ENCODE measurements around the gene ATG4B. TPM values are rescaled to one million over a fixed set of nuclear protein-coding genes. Genes with fewer than 3 reads are reported as not detected.

The ATG4B gene
- total RNA-seq, 4 donors from 2014 or later: 50.5 to 173 (median 88.0) TPM

GRCh38 chr2:241617431-241618154 is 19.9 kb upstream of the ATG4B start:
- WGBS: 61% methylated on average over 11 of the region's 15 CpGs
- TF ChIP-seq POLR2AphosphoS5 (IDR thresholded peaks at IDR 0.05): no peak
- no peak for TF ChIP-seq EP300 (IDR thresholded peaks at IDR 0.05)
- no peak for TF ChIP-seq POLR2A (IDR thresholded peaks at IDR 0.05)
- TF ChIP-seq, protein P1, sequence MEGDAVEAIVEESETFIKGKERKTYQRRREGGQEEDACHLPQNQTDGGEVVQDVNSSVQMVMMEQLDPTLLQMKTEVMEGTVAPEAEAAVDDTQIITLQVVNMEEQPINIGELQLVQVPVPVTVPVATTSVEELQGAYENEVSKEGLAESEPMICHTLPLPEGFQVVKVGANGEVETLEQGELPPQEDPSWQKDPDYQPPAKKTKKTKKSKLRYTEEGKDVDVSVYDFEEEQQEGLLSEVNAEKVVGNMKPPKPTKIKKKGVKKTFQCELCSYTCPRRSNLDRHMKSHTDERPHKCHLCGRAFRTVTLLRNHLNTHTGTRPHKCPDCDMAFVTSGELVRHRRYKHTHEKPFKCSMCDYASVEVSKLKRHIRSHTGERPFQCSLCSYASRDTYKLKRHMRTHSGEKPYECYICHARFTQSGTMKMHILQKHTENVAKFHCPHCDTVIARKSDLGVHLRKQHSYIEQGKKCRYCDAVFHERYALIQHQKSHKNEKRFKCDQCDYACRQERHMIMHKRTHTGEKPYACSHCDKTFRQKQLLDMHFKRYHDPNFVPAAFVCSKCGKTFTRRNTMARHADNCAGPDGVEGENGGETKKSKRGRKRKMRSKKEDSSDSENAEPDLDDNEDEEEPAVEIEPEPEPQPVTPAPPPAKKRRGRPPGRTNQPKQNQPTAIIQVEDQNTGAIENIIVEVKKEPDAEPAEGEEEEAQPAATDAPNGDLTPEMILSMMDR (IDR thresholded peaks at IDR 0.05): no peak
- H3K4me3 ChIP-seq: peak overlapping the region; percentile 34
- no peak overlapping the region for H3K27ac ChIP-seq
- H3K9me3 ChIP-seq: no peaks in the 10 kb centered on the region
- peaks cover 17% of the 10 kb centered on the region for H3K4me1 ChIP-seq
- peaks cover 6% of the 10 kb centered on the region for H3K36me3 ChIP-seq
- H3K27me3 ChIP-seq: no peaks in the 10 kb centered on the region
- no peak for DNase-seq (ENCODE audit: low spot score in 2 of 2)

GRCh38 chr2:241618296-241618805 is 19.1 kb upstream of the ATG4B start:
- Histone ChIP-seq H3K4me1 (peaks cover 17% of the 10 kb centered on the region), H3K27ac (no peak overlapping the region), H3K27me3 (no peaks in the 10 kb centered on the region), H3K4me3 (no peak overlapping the region), H3K36me3 (peaks cover 9% of the 10 kb centered on the region), H3K9me3 (no peaks in the 10 kb centered on the region)
- 89% methylated on average over 5 of the region's 5 CpGs for WGBS
- DNase-seq (ENCODE audit: low spot score in 2 of 2): no peak
- TF ChIP-seq, protein P1 (IDR thresholded peaks at IDR 0.05): no peak
- TF ChIP-seq POLR2AphosphoS5 (IDR thresholded peaks at IDR 0.05) (no peak), POLR2A (IDR thresholded peaks at IDR 0.05) (no peak), EP300 (IDR thresholded peaks at IDR 0.05) (no peak)

- no peak for DNase-seq (ENCODE audit: low spot score in 2 of 2)
- H3K9me3 ChIP-seq: no peaks in the 10 kb centered on the region
- no peak overlapping the region for H3K27ac ChIP-seq
- 84% methylated on average over 11 of the region's 11 CpGs for WGBS
- peaks cover 17% of the 10 kb centered on the region for H3K4me1 ChIP-seq
- no peak overlapping the region for H3K4me3 ChIP-seq
- no peak for TF ChIP-seq POLR2AphosphoS5 (IDR thresholded peaks at IDR 0.05)
- TF ChIP-seq EP300 (IDR thresholded peaks at IDR 0.05): no peak
- TF ChIP-seq, protein P1 (IDR thresholded peaks at IDR 0.05): no peak
- no peak for TF ChIP-seq POLR2A (IDR thresholded peaks at IDR 0.05)
- H3K36me3 ChIP-seq: peaks cover 9% of the 10 kb centered on the region
- H3K27me3 ChIP-seq: no peaks in the 10 kb centered on the region
Observed at GRCh38 chr2:241618829-241619228, 18.7 kb upstream of the ATG4B start.

DNA sequence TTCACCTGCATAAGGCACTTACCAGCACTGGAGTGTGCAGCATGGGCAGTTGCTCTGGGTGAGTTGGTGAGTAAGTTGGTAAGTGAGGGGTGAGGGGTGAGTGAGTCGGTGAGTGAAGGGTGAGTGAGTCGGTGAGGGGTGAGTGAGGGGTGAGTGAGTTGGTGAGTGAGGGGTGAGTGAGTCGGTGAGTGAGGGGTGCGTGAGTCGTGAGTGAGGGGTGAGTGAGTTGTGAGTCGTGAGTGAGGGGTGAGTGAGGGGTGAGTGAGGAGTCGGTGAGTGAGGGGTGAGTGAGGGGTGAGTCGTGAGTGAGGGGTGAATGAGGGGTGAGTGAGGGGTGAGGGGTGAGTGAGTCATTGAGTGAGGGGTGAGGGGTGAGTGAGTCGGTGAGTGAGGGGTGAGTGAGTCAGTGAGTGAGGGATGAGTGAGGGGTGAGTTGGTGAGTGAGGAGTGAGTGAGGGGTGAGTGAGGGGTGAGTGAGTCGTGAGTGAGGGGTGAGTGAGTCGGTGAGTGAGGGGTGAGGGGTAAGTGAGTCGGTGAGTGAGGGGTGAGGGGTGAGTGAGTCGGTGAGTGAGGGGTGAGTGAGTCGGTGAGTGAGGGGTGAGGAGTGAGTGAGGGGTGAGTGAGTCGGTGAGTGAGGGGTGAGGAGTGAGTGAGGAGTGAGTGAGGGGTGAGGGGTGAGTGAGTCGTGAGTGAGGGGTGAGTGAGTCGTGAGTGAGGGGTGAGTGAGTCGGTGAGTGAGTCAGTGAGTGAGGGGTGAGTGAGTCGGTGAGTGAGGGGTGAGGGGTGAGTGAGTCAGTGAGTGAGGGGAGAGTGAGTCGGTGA is 17.7 kb upstream of the ATG4B start:
- Histone ChIP-seq H3K36me3 (peaks cover 9% of the 10 kb centered on the region), H3K4me1 (peaks cover 17% of the 10 kb centered on the region), H3K4me3 (no peak overlapping the region), H3K27ac (no peak overlapping the region), H3K27me3 (no peaks in the 10 kb centered on the region), H3K9me3 (no peaks in the 10 kb centered on the region)
- WGBS: 93% methylated on average over 20 of the region's 20 CpGs
- TF ChIP-seq, protein P1 (IDR thresholded peaks at IDR 0.05): no peak
- TF ChIP-seq POLR2AphosphoS5 (IDR thresholded peaks at IDR 0.05) (no peak), EP300 (IDR thresholded peaks at IDR 0.05) (no peak), POLR2A (IDR thresholded peaks at IDR 0.05) (no peak)
- no peak for DNase-seq (ENCODE audit: low spot score in 2 of 2)

DNA sequence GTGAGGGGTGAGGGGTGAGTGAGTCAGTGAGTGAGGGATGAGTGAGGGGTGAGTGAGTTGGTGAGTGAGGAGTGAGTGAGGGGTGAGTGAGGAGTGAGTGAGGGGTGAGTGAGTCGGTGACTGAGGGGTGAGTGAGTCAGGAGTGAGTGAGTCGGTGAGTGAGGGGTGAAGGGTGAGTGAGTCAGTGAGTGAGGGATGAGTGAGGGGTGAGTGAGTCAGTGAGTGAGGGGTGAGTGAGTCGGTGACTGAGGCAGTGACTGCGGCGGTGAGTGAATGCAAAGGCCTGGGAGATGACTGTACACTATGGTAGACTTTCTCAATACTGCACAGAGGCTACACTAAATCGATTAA is 17.1 kb upstream of the ATG4B start:
- Histone ChIP-seq H3K36me3 (peaks cover 9% of the 10 kb centered on the region), H3K9me3 (no peaks in the 10 kb centered on the region), H3K4me3 (no peak overlapping the region), H3K27ac (no peak overlapping the region), H3K27me3 (no peaks in the 10 kb centered on the region), H3K4me1 (peaks cover 17% of the 10 kb centered on the region)
- TF ChIP-seq POLR2A (IDR thresholded peaks at IDR 0.05): no peak
- TF ChIP-seq, protein P1 (IDR thresholded peaks at IDR 0.05): no peak
- TF ChIP-seq POLR2AphosphoS5 (IDR thresholded peaks at IDR 0.05): no peak
- TF ChIP-seq EP300 (IDR thresholded peaks at IDR 0.05): no peak
- 90% methylated on average over 6 of the region's 6 CpGs for WGBS
- DNase-seq (ENCODE audit: low spot score in 2 of 2): no peak

All from suprapubic skin (tissue), 4 donors.